HEK293 (cell line): ENCODE measurements around the gene MLLT1.

ENCODE experiments used
- BCL11A ChIP-seq: fragments of 450-650 bp; formaldehyde crosslinking; IDR thresholded peaks from 2 replicates; pipeline ENCODE4 v1.5.1; 2016; ENCODE audit warnings: low read depth, missing biosample characterization, missing genetic modification characterization
- FEZF1 ChIP-seq: fragments of 450-650 bp; formaldehyde crosslinking; IDR thresholded peaks from 2 replicates; pipeline ENCODE4 v1.5.1; 2016; ENCODE audit warnings: missing biosample characterization, missing genetic modification characterization
- GLIS1 ChIP-seq: fragments of 450-650 bp; formaldehyde crosslinking; IDR thresholded peaks from 2 replicates; pipeline ENCODE4 v1.5.1; 2016; ENCODE audit warnings: missing biosample characterization, missing genetic modification characterization
- KLF17 ChIP-seq: fragments of 450-650 bp; formaldehyde crosslinking; IDR thresholded peaks from 2 replicates; pipeline ENCODE4 v1.5.1; 2016; ENCODE audit warnings: missing biosample characterization, missing genetic modification characterization
- KLF7 ChIP-seq: fragments of 450-650 bp; formaldehyde crosslinking; IDR thresholded peaks from 2 replicates; pipeline ENCODE4 v1.5.1; 2016; ENCODE audit warnings: missing biosample characterization, missing genetic modification characterization, borderline replicate concordance
- PRDM1 ChIP-seq: fragments of 450-650 bp; formaldehyde crosslinking; IDR thresholded peaks from 2 replicates; pipeline ENCODE4; 2016; ENCODE audit warnings: missing biosample characterization, missing genetic modification characterization
- REST ChIP-seq: fragments of 450-650 bp; formaldehyde crosslinking; IDR thresholded peaks from 2 replicates; pipeline ENCODE4 v1.5.1; 2016; ENCODE audit warnings: missing biosample characterization, missing genetic modification characterization
- SP2 ChIP-seq: fragments of 450-650 bp; formaldehyde crosslinking; IDR thresholded peaks from 2 replicates; pipeline ENCODE4 v1.5.1; 2016; ENCODE audit warnings: missing biosample characterization, missing genetic modification characterization
- SP7 ChIP-seq: fragments of 450-650 bp; formaldehyde crosslinking; IDR thresholded peaks from 2 replicates; pipeline ENCODE4 v1.5.1; 2016; ENCODE audit warnings: missing biosample characterization, missing genetic modification characterization
- ZBTB49 ChIP-seq: fragments of 450-650 bp; formaldehyde crosslinking; IDR thresholded peaks from 2 replicates; pipeline ENCODE4 v1.5.1; 2016; ENCODE audit warnings: missing biosample characterization, missing genetic modification characterization, low read depth
- ZBTB8A ChIP-seq: fragments of 450-650 bp; formaldehyde crosslinking; IDR thresholded peaks from 2 replicates; pipeline ENCODE4 v1.5.1; 2016; ENCODE audit warnings: missing biosample characterization, missing genetic modification characterization
- ZNF148 ChIP-seq: fragments of 450-650 bp; formaldehyde crosslinking; IDR thresholded peaks from 2 replicates; pipeline ENCODE4 v1.5.0; 2017; ENCODE audit warnings: missing biosample characterization, missing genetic modification characterization, borderline replicate concordance
- ZNF26 ChIP-seq: fragments of 450-650 bp; formaldehyde crosslinking; IDR thresholded peaks from 2 replicates; pipeline ENCODE4 v1.5.1; 2016; ENCODE audit warnings: missing biosample characterization, missing genetic modification characterization
- ZNF274 ChIP-seq, 2 experiments: fragments of 200-500 bp in 1 of 2; fragments of 450-650 bp in 1 of 2; sonication (Bioruptor generic) in 1 of 2; formaldehyde crosslinking in 1 of 2; IDR thresholded peaks; 2 replicates each; pipeline versions ENCODE4 v1.5.1 to v1.6.1; 2014 to 2016; ENCODE audit warnings: borderline replicate concordance in 1 of 2, inconsistent platforms in 1 of 2, low read length in 1 of 2, missing biosample characterization in 1 of 2, missing genetic modification characterization in 1 of 2
- ZNF280D ChIP-seq: fragments of 450-650 bp; formaldehyde crosslinking; IDR thresholded peaks from 2 replicates; pipeline ENCODE4 v1.5.1; 2016; ENCODE audit warnings: missing biosample characterization, missing genetic modification characterization
- ZNF404 ChIP-seq: fragments of 450-650 bp; formaldehyde crosslinking; IDR thresholded peaks from 2 replicates; pipeline ENCODE4 v1.5.1; 2017; ENCODE audit warnings: missing biosample characterization, missing genetic modification characterization
- ZNF423 ChIP-seq: fragments of 450-650 bp; formaldehyde crosslinking; IDR thresholded peaks from 2 replicates; pipeline ENCODE4 v1.5.1; 2016; ENCODE audit warnings: missing biosample characterization, missing genetic modification characterization
- ZNF521 ChIP-seq: fragments of 450-650 bp; formaldehyde crosslinking; IDR thresholded peaks from 2 replicates; pipeline ENCODE4 v1.5.1; 2017; ENCODE audit warnings: missing biosample characterization, mild to moderate bottlenecking, missing genetic modification characterization
- ZNF626 ChIP-seq: fragments of 450-650 bp; sonication (Bioruptor Pico); formaldehyde crosslinking; IDR thresholded peaks from 2 replicates; pipeline ENCODE4 v1.5.1; 2018; ENCODE audit warnings: missing biosample characterization, missing genetic modification characterization, inconsistent platforms
- ZNF639 ChIP-seq: fragments of 450-650 bp; formaldehyde crosslinking; IDR thresholded peaks from 2 replicates; pipeline ENCODE4 v1.5.1; 2016; ENCODE audit warnings: missing biosample characterization, missing genetic modification characterization
- ZNF707 ChIP-seq: fragments of 450-650 bp; formaldehyde crosslinking; IDR thresholded peaks from 2 replicates; pipeline ENCODE4 v1.5.1; 2016; ENCODE audit warnings: missing biosample characterization, missing genetic modification characterization
- ZNF747 ChIP-seq: fragments of 450-650 bp; formaldehyde crosslinking; IDR thresholded peaks from 2 replicates; pipeline ENCODE4 v1.5.1; 2016; ENCODE audit warnings: missing biosample characterization, missing genetic modification characterization
- ZNF837 ChIP-seq: fragments of 450-650 bp; formaldehyde crosslinking; IDR thresholded peaks from 2 replicates; pipeline ENCODE4 v1.5.1; 2016; ENCODE audit warnings: missing biosample characterization, missing genetic modification characterization

MLLT1 gene

GRCh38 chr19:6279931-6280591 is at the start of gene MLLT1 (continued):
- no peak for TF ChIP-seq ZNF26
- TF ChIP-seq ZNF404 (tag by site-specific recombination) = no peak
- no peak for TF ChIP-seq PRDM1 (tag by site-specific recombination)
- no peak for TF ChIP-seq ZNF626
- no peak for TF ChIP-seq ZNF707 (tag by site-specific recombination)
- TF ChIP-seq ZNF837 (tag by site-specific recombination) = no peak
- TF ChIP-seq ZNF747 (tag by site-specific recombination) = no peak
- TF ChIP-seq ZNF280D = peak; percentile 53; the same call in 1 of the 2 replicates
- TF ChIP-seq FEZF1 (tag by site-specific recombination) = no peak
- peak; percentile 60 for TF ChIP-seq GLIS1 (tag by site-specific recombination)
- no peak for TF ChIP-seq ZBTB49 (tag by site-specific recombination)
- TF ChIP-seq ZNF274 (IDR thresholded peaks at IDR 0.05; ENCODE audit: low read length) = no peak
- no peak for TF ChIP-seq ZNF274 (tag by site-specific recombination; IDR thresholded peaks at IDR 0.05; ENCODE audit: borderline replicate concordance)
- no peak for TF ChIP-seq BCL11A (tag by site-specific recombination)
- TF ChIP-seq ZNF521 (tag by site-specific recombination) = no peak
- TF ChIP-seq ZNF639 = peak; percentile 71; the same call in 1 of the 2 replicates
- peak; percentile 58; the same call in 1 of the 2 replicates for TF ChIP-seq SP7 (tag by site-specific recombination)
- peak; percentile 90 for TF ChIP-seq SP2 (tag by site-specific recombination)
- TF ChIP-seq KLF7 (tag by site-specific recombination) = peak; percentile 69; the same call in 1 of the 2 replicates
- no peak; the same call in 1 of the 2 replicates for TF ChIP-seq ZNF423 (tag by site-specific recombination)
- no peak for TF ChIP-seq REST (tag by site-specific recombination)
- peak; percentile 73 for TF ChIP-seq ZBTB8A
- no peak for TF ChIP-seq ZNF148 (tag by site-specific recombination)
- TF ChIP-seq KLF17 (tag by site-specific recombination) = no peak
